Right hindlimb (tissue), 1 donor: Measurements from ENCODE around the gene TPRKB.
"Not testable (repeated sequence)": the region's sequence is repeated elsewhere in the genome, so short reads cannot be mapped to it uniquely, and the experiment has no call there.

Experiments used
- DNase-seq: peaks from one replicate; pipeline ENCODE4 v3.0.0-alpha.2; 2018

The TPRKB gene

GRCh38 chr2:73736378-73736777, 767 bp downstream of the TPRKB start:
- DNase-seq, result no peak

GRCh38 chr2:73730810-73731209, 6.3 kb downstream of the TPRKB start:
- DNase-seq, result no peak

- no peak for DNase-seq
Measured at GRCh38 chr2:73728711-73729110, 8.4 kb downstream of the TPRKB start.

GRCh38 chr2:73728043-73728442, 9.1 kb downstream of the TPRKB start:
- DNase-seq, result no peak

- not testable (repeated sequence) for DNase-seq
Measured at GRCh38 chr2:73726657-73727056, 10.5 kb downstream of the TPRKB start.

- no peak for DNase-seq
Measured at GRCh38 chr2:73718851-73719621, 18.1 kb downstream of the TPRKB start.

GRCh38 chr2:73718421-73718820, 18.7 kb downstream of the TPRKB start:
- no peak for DNase-seq

- DNase-seq, result not testable (repeated sequence)
Measured at GRCh38 chr2:73717695-73718094, 19.4 kb downstream of the TPRKB start.

- DNase-seq, result no peak
Measured at GRCh38 chr2:73717251-73717606, 19.9 kb downstream of the TPRKB start.

GRCh38 chr2:73716543-73717250, 20.4 kb downstream of the TPRKB start:
- no peak for DNase-seq

GRCh38 chr2:73714091-73714490, 23.1 kb downstream of the TPRKB start:
- DNase-seq, result no peak

GRCh38 chr2:73708527-73708926, 28.6 kb downstream of the TPRKB start:
- no peak for DNase-seq

- no peak for DNase-seq
Measured at GRCh38 chr2:73707636-73708035, 29.5 kb downstream of the TPRKB start.

GRCh38 chr2:73707058-73707457, 30.1 kb downstream of the TPRKB start:
- DNase-seq, result no peak

- DNase-seq, result no peak
Measured at GRCh38 chr2:73705091-73705490, 32.1 kb downstream of the TPRKB start.

GRCh38 chr2:73704285-73704684, 32.9 kb downstream of the TPRKB start:
- DNase-seq, result no peak

- no peak for DNase-seq
Measured at GRCh38 chr2:73703675-73704074, 33.5 kb downstream of the TPRKB start.

GRCh38 chr2:73702852-73703493, 34.2 kb downstream of the TPRKB start:
- not testable (repeated sequence) for DNase-seq

- no peak for DNase-seq
Measured at GRCh38 chr2:73701968-73702665, 35.0 kb downstream of the TPRKB start.

- DNase-seq, result not testable (repeated sequence)
Measured at GRCh38 chr2:73701448-73701765, 35.7 kb downstream of the TPRKB start.

GRCh38 chr2:73700661-73701447, 36.3 kb downstream of the TPRKB start:
- DNase-seq, result no peak

- no peak for DNase-seq
Measured at GRCh38 chr2:73700131-73700611, 37.0 kb downstream of the TPRKB start.

GRCh38 chr2:73699437-73699836, 37.7 kb downstream of the TPRKB start:
- no peak for DNase-seq
